ENCODE results near the gene ARHGAP42.

The ARHGAP42 gene

DNA sequence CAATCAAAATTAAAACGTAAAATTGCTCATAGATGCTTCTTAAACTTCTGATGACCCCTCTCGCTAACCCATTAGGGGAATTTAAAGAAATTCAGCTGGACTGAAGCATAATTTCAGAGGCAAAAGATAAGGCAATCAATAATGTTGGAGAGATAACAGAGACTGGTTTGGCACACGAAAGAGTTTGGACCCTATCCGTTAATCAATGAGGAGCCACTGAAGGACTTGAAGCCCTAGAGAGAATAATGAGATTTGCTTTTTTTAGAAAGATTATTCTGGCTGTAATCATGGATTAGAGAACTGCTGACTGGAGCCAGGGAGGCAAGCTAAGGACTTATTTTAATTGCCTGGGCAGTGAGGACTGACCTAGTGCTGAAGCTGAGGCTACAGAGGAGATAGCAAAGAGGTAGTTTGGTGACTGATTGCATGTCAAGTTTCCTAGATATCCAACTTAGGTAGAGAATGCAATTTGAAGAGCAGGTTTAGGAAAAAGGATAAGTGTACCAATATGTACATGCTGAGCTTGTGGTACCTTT, 11.9 kb upstream of the ARHGAP42 start:
- DNase-seq = peak; percentile 75
- H3K4me3 ChIP-seq (ENCODE audit: low read depth, low read length) = peak overlapping the region; percentile 44
- TF ChIP-seq, protein P1, sequence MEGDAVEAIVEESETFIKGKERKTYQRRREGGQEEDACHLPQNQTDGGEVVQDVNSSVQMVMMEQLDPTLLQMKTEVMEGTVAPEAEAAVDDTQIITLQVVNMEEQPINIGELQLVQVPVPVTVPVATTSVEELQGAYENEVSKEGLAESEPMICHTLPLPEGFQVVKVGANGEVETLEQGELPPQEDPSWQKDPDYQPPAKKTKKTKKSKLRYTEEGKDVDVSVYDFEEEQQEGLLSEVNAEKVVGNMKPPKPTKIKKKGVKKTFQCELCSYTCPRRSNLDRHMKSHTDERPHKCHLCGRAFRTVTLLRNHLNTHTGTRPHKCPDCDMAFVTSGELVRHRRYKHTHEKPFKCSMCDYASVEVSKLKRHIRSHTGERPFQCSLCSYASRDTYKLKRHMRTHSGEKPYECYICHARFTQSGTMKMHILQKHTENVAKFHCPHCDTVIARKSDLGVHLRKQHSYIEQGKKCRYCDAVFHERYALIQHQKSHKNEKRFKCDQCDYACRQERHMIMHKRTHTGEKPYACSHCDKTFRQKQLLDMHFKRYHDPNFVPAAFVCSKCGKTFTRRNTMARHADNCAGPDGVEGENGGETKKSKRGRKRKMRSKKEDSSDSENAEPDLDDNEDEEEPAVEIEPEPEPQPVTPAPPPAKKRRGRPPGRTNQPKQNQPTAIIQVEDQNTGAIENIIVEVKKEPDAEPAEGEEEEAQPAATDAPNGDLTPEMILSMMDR (IDR thresholded peaks at IDR 0.05; ENCODE audit: low read depth, low read length) = no peak
- no peaks in the 10 kb centered on the region for H3K9me3 ChIP-seq (ENCODE audit: severe bottlenecking)
- H3K27me3 ChIP-seq (ENCODE audit: insufficient read depth, low read depth, severe bottlenecking) = no peaks in the 10 kb centered on the region
- H3K27ac ChIP-seq = peak overlapping the region; percentile 68
- H3K36me3 ChIP-seq = no peaks in the 10 kb centered on the region

DNA sequence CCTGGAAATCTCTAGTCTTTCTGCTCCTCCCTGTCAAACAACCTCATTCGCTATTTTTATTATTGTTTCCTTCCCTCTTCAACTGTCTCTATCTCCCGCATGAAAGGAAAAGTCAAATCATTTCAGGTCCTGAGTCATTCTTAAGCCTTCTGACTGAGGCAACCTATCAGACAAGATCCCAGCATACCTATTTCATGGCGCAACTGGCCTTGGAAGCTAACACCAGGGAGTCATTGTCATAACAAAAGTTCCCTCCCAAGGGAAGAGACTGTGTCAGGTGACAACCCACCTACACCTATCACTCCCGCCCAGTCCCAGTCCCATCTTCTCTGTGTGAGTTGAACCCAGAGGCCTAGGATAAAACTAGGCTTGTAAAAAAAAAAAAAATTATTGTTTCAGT, 10.2 kb upstream of the ARHGAP42 start:
- Histone ChIP-seq H3K36me3 (no peaks in the 10 kb centered on the region), H3K27me3 (ENCODE audit: insufficient read depth, low read depth, severe bottlenecking) (no peaks in the 10 kb centered on the region)
- no peak for DNase-seq

GRCh38 chr11:100677796-100678195, 9.3 kb upstream of the ARHGAP42 start:
- H3K27me3 ChIP-seq (ENCODE audit: insufficient read depth, low read depth, severe bottlenecking) = no peaks in the 10 kb centered on the region
- no peak overlapping the region for H3K27ac ChIP-seq
- DNase-seq = no peak
- H3K36me3 ChIP-seq = no peaks in the 10 kb centered on the region
- H3K9me3 ChIP-seq (ENCODE audit: severe bottlenecking) = no peaks in the 10 kb centered on the region
- H3K4me3 ChIP-seq (ENCODE audit: low read depth, low read length) = no peak overlapping the region
- TF ChIP-seq, protein P1 (IDR thresholded peaks at IDR 0.05; ENCODE audit: low read depth, low read length) = no peak

More for the DNA sequence above, 10.2 kb upstream of the ARHGAP42 start:
- TF ChIP-seq, protein P1 (IDR thresholded peaks at IDR 0.05; ENCODE audit: low read depth, low read length) = no peak
- Histone ChIP-seq H3K9me3 (ENCODE audit: severe bottlenecking) (no peaks in the 10 kb centered on the region), H3K27ac (no peak overlapping the region), H3K4me3 (ENCODE audit: low read depth, low read length) (no peak overlapping the region)

DNA sequence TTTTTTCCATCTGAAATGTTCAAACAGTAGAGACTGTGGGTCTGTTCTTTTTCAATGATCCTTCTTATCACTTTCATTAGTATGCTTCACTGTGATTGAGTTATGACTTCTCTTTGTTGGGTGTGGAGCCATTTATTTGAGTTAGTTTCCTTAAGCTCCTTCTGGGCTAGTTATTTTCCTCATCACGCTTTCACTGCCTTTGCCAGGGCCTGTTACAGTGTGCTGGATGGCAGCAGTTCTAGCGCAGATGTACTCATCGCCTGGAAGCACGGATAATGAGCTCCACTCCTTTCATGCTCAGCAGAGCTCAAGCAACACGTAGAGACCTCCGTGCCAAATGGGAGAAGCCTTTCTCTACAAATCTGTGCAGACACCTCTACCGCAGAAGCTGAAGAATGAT, 7.0 kb upstream of the ARHGAP42 start:
- TF ChIP-seq, protein P1 (IDR thresholded peaks at IDR 0.05; ENCODE audit: low read depth, low read length) = no peak
- no peak overlapping the region for H3K4me3 ChIP-seq (ENCODE audit: low read depth, low read length)
- H3K36me3 ChIP-seq = no peaks in the 10 kb centered on the region
- peak; percentile 45 for DNase-seq
- 0 out of 2 replicates have a peak overlapping the region, but pooled peaks have one; percentile 5 for H3K27ac ChIP-seq
- no peaks in the 10 kb centered on the region for H3K9me3 ChIP-seq (ENCODE audit: severe bottlenecking)
- no peaks in the 10 kb centered on the region for H3K27me3 ChIP-seq (ENCODE audit: insufficient read depth, low read depth, severe bottlenecking)

DNA sequence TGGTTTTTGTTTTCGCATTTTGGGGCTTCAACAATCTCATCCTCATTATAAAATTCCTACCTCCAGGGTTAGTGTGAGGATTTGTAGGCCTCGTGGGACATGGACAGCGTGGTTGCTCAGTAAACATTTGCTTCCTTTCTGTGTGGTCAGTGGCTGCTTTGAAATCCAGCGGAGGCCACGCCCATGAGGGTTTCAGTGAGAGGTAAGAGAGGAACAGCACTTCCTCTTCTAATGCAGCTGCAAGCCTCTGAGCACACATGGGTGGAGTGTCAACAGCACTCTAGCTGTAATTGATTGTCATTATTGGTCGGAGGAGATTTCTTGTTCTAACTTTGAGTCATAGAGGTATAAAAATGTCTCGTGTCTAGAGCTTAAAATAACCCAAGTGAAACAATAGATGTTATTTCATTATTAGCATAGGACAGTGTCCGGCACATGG, 6.0 kb upstream of the ARHGAP42 start:
- Histone ChIP-seq H3K27ac (no peak overlapping the region), H3K9me3 (ENCODE audit: severe bottlenecking) (no peaks in the 10 kb centered on the region), H3K27me3 (ENCODE audit: insufficient read depth, low read depth, severe bottlenecking) (no peaks in the 10 kb centered on the region), H3K36me3 (no peaks in the 10 kb centered on the region), H3K4me3 (ENCODE audit: low read depth, low read length) (no peak overlapping the region)
- peak; percentile 21 for DNase-seq
- TF ChIP-seq, protein P1 (IDR thresholded peaks at IDR 0.05; ENCODE audit: low read depth, low read length) = no peak
